GM18858 (cell line): ENCODE measurements around the gene TMEM178B.
"Not testable (repeated sequence)": the region's sequence is repeated elsewhere in the genome, so short reads cannot be mapped to it uniquely, and the experiment has no call there.

Experiments
- ATAC-seq: cut with Tn5 transposase; IDR thresholded peaks from one replicate; pipeline ENCODE4 v1.9.1; 2021; ENCODE audit not compliant: unreplicated experiment

The TMEM178B gene

GRCh38 chr7:141074162-141074991 lies 513 bp downstream of the TMEM178B start:
- ATAC-seq = no peak

- no peak for ATAC-seq
These were observed 1.1 kb downstream of the TMEM178B start for GRCh38 chr7:141074997-141075396.

GRCh38 chr7:141076377-141076776 lies 2.5 kb downstream of the TMEM178B start:
- no peak for ATAC-seq

GRCh38 chr7:141079219-141079618 lies 5.4 kb downstream of the TMEM178B start:
- no peak for ATAC-seq

GRCh38 chr7:141089490-141089889 lies 15.6 kb downstream of the TMEM178B start:
- ATAC-seq = not testable (repeated sequence)

- no peak for ATAC-seq
These were observed 20.6 kb downstream of the TMEM178B start for GRCh38 chr7:141094336-141095070.

- ATAC-seq = no peak
These were observed 23.6 kb downstream of the TMEM178B start for GRCh38 chr7:141097430-141097829.

- no peak for ATAC-seq
These were observed 28.6 kb downstream of the TMEM178B start for GRCh38 chr7:141102436-141102835.

GRCh38 chr7:141103847-141104429 lies 30.1 kb downstream of the TMEM178B start:
- no peak for ATAC-seq

- ATAC-seq = no peak
These were observed 39.3 kb downstream of the TMEM178B start for GRCh38 chr7:141113131-141113530.

GRCh38 chr7:141114029-141114664 lies 40.3 kb downstream of the TMEM178B start:
- ATAC-seq = no peak

- no peak for ATAC-seq
These were observed 42.1 kb downstream of the TMEM178B start for GRCh38 chr7:141115965-141116364.

- not testable (repeated sequence) for ATAC-seq
These were observed 42.8 kb downstream of the TMEM178B start for GRCh38 chr7:141116661-141117060.

GRCh38 chr7:141118767-141119166 lies 44.9 kb downstream of the TMEM178B start:
- no peak for ATAC-seq

GRCh38 chr7:141119187-141119586 lies 45.3 kb downstream of the TMEM178B start:
- no peak for ATAC-seq

- ATAC-seq = no peak
These were observed 48.9 kb downstream of the TMEM178B start for GRCh38 chr7:141122736-141123135.

- ATAC-seq = no peak
These were observed 49.7 kb downstream of the TMEM178B start for GRCh38 chr7:141123522-141123921.

- no peak for ATAC-seq
These were observed 52.2 kb downstream of the TMEM178B start for GRCh38 chr7:141126107-141126506.

GRCh38 chr7:141128506-141128905 lies 54.6 kb downstream of the TMEM178B start:
- no peak for ATAC-seq

GRCh38 chr7:141128931-141129330 lies 55.1 kb downstream of the TMEM178B start:
- no peak for ATAC-seq

- no peak for ATAC-seq
These were observed 58.8 kb downstream of the TMEM178B start for GRCh38 chr7:141132671-141133070.
